OCI-LY7 (cell line): ENCODE results near the gene RNF207. TPM values are rescaled to one million over a fixed set of nuclear protein-coding genes. Genes with fewer than 3 reads are reported as not detected.
"Not testable (repeated sequence)": the region's sequence is repeated elsewhere in the genome, so short reads cannot be mapped to it uniquely, and the experiment has no call there.

Source experiments
- BruUV-seq: library from RNA; stranded (reverse); fragments of 400-500 nt; replicated peaks from 2 replicates; lab custom pipeline; 2021; lab: Mats Ljungman, UMichigan
- CTCF ChIA-PET: fragments of 300-600 bp; sonication (Branson Sonifier 250); formaldehyde crosslinking; loops from one replicate; lab custom pipeline; 2022; ENCODE audit warnings: antibody characterized with exemption; ENCODE audit not compliant: unreplicated experiment; lab: Charles Lee
- POLR2A ChIA-PET: fragments of 300-600 bp; sonication (Branson Sonifier 250); formaldehyde crosslinking; loops from one replicate; lab custom pipeline; 2022; ENCODE audit warnings: antibody characterized with exemption; lab: Charles Lee
- DNase-seq: peaks from one replicate; pipeline ENCODE4 v3.0.0-alpha.2; 2015; ENCODE audit warnings: low spot score
- H2AFZ ChIP-seq: fragments of 200-600 bp; sonication (generic), shearing (Covaris generic); 2 replicates; pipeline ENCODE4 v1.6.1; 2014; ENCODE audit warnings: mild to moderate bottlenecking, antibody characterized with exemption, low read length, moderate library complexity
- H3K27ac ChIP-seq: fragments of 200-600 bp; sonication (generic); 2 replicates; pipeline ENCODE4 v1.5.1; 2014; ENCODE audit warnings: mixed run types, low read depth, mild to moderate bottlenecking, moderate library complexity, low read length, inconsistent platforms; ENCODE audit not compliant: poor library complexity, severe bottlenecking
- H3K36me3 ChIP-seq: fragments of 200-600 bp; sonication (generic); 2 replicates; pipeline ENCODE4 v1.6.1; 2014; ENCODE audit warnings: mild to moderate bottlenecking, antibody characterized with exemption, low read length, moderate library complexity, mixed read lengths; ENCODE audit not compliant: insufficient read depth
- H3K4me1 ChIP-seq: fragments of 200-600 bp; sonication (generic); 2 replicates; pipeline ENCODE4 v1.5.1; 2014; ENCODE audit warnings: mild to moderate bottlenecking, low read length; ENCODE audit not compliant: insufficient read depth, poor library complexity, severe bottlenecking
- H3K4me2 ChIP-seq: fragments of 200-600 bp; sonication (generic); 2 replicates; pipeline ENCODE4 v1.6.1; 2014; ENCODE audit warnings: mild to moderate bottlenecking, low read length
- H3K4me3 ChIP-seq: fragments of 200-600 bp; sonication (generic); 2 replicates; pipeline ENCODE4 v1.5.1; 2014; ENCODE audit warnings: mild to moderate bottlenecking, low read depth, low read length; ENCODE audit not compliant: poor library complexity, severe bottlenecking
- H3K79me2 ChIP-seq: fragments of 200-600 bp; sonication (generic); 2 replicates; pipeline ENCODE4 v1.6.1; 2016; ENCODE audit warnings: low read depth, mild to moderate bottlenecking, low read length, moderate library complexity, mixed read lengths; ENCODE audit not compliant: insufficient read depth
- H3K9me2 ChIP-seq: fragments of 200-600 bp; sonication (generic); 2 replicates; pipeline ENCODE4 v1.6.1; 2016; ENCODE audit warnings: mild to moderate bottlenecking, low read length, mixed read lengths; ENCODE audit not compliant: insufficient read depth
- H3K9me3 ChIP-seq: fragments of 200-600 bp; sonication (generic); 2 replicates; pipeline ENCODE4 v1.6.1; 2014; ENCODE audit warnings: mild to moderate bottlenecking, mixed run types, low read length, mixed read lengths
- H4K20me1 ChIP-seq: fragments of 200-600 bp; sonication (generic); 2 replicates; pipeline ENCODE4 v1.6.1; 2014; ENCODE audit warnings: mild to moderate bottlenecking, antibody characterized with exemption, low read length, moderate library complexity, mixed read lengths; ENCODE audit not compliant: insufficient read depth
- CTCF ChIP-seq: fragments of 200-600 bp; sonication (generic); conservative IDR thresholded peaks from 2 replicates; pipeline ENCODE4 v1.5.1; 2014; ENCODE audit warnings: mild to moderate bottlenecking, antibody characterized with exemption, low read length, moderate library complexity, mixed read lengths
- EZH2phosphoT487 ChIP-seq: fragments of 200-600 bp; sonication (generic); IDR thresholded peaks from 2 replicates; pipeline ENCODE4 v1.6.1; 2018; ENCODE audit warnings: low read depth, borderline replicate concordance, mild to moderate bottlenecking, mixed run types, antibody characterized with exemption, low read length, moderate library complexity, mixed read lengths
- intact Hi-C: fragments of 100-400 bp; cut with micrococcal nuclease; formaldehyde crosslinking; loops from one replicate; pipeline ENCODE4 v1.10.0; 2022; ENCODE audit not compliant: unreplicated experiment
- total RNA-seq, 2 experiments: library from RNA; depleted of rRNA in 1 of 2; stranded (reverse); fragments of >200 nt in 1 of 2; shearing (Covaris generic) in 1 of 2; gene quantifications; 2 replicates each; pipeline ENCODE4 v1.2.3, GENCODE V29; 2014 to 2022

Gene RNF207
- total RNA-seq, 2 experiments from 2014 or later, result not detected

GRCh38 chr1:6218375-6219164 is 12.7 kb downstream of the RNF207 start:
- CTCF ChIA-PET, result no interaction called here
- Histone ChIP-seq H2AFZ (no peak overlapping the region), H3K27ac (no peak overlapping the region), H3K4me2 (no peak overlapping the region), H3K79me2 (no peaks in the 10 kb centered on the region), H3K36me3 (peaks cover 36% of the 10 kb centered on the region), H3K9me2 (no peaks in the 10 kb centered on the region), H4K20me1 (no peaks in the 10 kb centered on the region), H3K4me1 (no peaks in the 10 kb centered on the region), H3K4me3 (no peak overlapping the region), H3K9me3 (no peaks in the 10 kb centered on the region)
- TF ChIP-seq EZH2phosphoT487 (no peak), CTCF (no peak)
- intact Hi-C loops, result no loop called here
- DNase-seq, result no peak
- POLR2A ChIA-PET, result no interaction called here
- no TSS peak for BruUV-seq

DNA sequence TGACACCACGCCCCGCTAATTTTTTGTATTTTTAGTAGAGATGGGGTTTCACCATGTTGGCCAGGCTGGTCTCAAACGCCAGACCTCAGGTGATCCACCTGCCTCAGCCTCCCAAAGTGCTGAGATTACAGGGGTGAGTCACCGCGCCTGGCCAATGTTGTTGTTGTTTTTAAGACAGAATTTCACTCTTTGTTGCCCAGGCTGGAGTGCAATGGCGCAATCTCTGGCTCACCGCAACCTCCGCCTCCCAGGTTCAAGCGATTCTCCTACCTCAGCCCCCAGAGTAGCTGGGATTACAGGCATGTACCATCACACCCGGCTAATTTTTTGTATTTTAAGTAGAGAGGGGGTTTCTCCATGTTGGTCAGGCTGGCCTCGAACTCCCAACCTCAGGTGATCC is 13.7 kb downstream of the RNF207 start:
- H3K4me1 ChIP-seq, BruUV-seq, POLR2A ChIA-PET, H3K4me3 ChIP-seq, H3K4me2 ChIP-seq, H4K20me1 ChIP-seq, H3K9me3 ChIP-seq, H3K9me2 ChIP-seq, H3K79me2 ChIP-seq, H2AFZ ChIP-seq, DNase-seq, intact Hi-C loops, H3K27ac ChIP-seq: not testable (repeated sequence)
- CTCF ChIA-PET, result interaction anchor here (1.1 kb wide), 1 partner anchor 218 kb away, joined by 3 read pairs; no protein-coding TSS in a partner anchor
- peaks cover 47% of the 10 kb centered on the region for H3K36me3 ChIP-seq

DNA sequence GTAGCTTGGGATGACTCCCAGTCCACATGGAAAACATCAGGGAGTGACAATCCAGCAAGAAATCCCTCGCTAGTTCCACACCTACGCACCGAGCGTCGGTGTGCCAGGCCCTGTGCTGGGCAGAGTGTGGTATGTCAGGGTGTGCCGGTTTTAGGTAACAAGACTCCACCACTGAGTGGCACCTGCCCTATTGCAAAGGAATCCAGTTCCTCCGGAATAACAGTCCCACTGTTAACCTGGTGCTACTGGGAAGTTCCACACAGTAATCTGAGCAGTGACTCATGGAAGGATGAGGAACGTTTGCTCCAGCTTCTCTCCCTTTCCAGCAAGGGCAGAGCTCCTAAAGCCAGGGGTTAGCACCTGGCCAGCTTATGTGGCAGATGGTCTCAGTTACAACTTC is 14.3 kb downstream of the RNF207 start:
- Histone ChIP-seq H3K4me2 (no peak overlapping the region), H3K9me3 (no peaks in the 10 kb centered on the region), H3K79me2 (no peaks in the 10 kb centered on the region), H3K4me3 (no peak overlapping the region), H2AFZ (no peak overlapping the region), H4K20me1 (no peaks in the 10 kb centered on the region), H3K27ac (no peak overlapping the region), H3K36me3 (peaks cover 53% of the 10 kb centered on the region), H3K9me2 (no peaks in the 10 kb centered on the region), H3K4me1 (no peaks in the 10 kb centered on the region)
- intact Hi-C loops, result no loop called here
- BruUV-seq, result no TSS peak
- DNase-seq, result no peak
- ChIA-PET CTCF (interaction anchor here (1.1 kb wide), 1 partner anchor 218 kb away, joined by 3 read pairs; no protein-coding TSS in a partner anchor), POLR2A (no interaction called here)
- TF ChIP-seq CTCF (no peak), EZH2phosphoT487 (no peak)
